GM10847 (cell line): ENCODE data around the gene TMPRSS4.

Experiments used
- POLR2A ChIP-seq: IDR thresholded peaks from 2 replicates; pipeline ENCODE4 v1.6.1; 2011; ENCODE audit not compliant: insufficient read length; ENCODE audit errors: extremely low read depth

Gene TMPRSS4

DNA sequence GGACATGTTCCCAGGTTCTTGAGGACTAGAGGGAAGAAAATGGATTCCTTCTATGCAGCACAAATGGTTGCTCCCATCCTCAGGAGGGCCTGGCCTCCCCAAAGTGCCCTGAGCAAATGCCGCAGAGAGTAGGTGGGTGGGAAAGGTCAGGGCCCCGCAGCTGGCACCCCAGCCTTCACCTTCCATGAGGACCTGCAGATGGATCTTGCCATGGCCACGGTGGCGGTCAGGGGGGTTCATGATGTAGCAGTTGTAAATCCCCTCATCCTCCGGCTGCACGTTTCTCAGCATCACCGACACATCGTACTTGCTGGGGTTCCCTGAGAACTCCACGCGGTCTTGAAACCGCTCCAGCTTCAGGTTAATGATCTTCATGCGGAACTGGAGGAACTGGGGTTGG, 91.0 kb downstream of the TMPRSS4 start:
- no peak for TF ChIP-seq POLR2A

DNA sequence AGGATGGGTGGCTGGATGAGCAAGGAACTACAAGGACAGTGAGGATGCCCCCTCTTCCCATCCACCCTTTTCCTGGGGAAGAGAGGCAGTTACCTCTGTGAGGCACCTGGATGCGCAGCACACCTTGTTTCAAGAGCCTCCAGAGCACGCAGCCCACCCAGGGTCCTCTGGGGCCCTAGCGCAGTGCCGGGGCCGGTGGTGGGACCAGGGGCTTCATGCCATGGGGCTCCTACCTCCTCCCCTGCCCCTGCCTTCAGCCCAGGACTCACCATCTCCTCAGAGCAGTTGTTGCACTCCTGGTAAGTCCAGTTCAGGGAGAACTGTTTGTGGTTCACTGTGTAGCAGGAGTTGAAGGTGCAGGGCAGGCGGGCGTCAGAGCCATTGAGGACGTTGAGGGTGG, 91.4 kb downstream of the TMPRSS4 start:
- no peak for TF ChIP-seq POLR2A

DNA sequence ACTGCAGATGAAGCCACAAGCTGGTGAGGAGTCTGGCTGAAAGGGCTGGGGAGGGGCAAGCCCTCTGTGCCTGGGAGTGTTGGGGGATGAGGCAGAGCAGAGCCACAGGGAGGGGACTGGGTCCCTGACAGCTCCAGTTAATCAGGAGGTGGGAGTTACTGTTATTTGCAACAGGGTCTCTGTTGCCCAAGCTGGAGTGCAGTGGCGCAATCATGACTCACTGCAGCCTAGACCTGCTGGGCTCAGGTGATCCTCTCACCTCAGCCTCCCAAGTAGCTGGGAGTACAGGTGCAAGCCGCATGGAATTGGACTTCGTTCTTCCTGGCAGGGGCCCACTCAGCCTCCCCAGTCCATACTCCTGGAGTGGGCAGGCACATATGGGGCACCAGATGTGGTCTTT, 91.9 kb downstream of the TMPRSS4 start:
- TF ChIP-seq POLR2A, result no peak

DNA sequence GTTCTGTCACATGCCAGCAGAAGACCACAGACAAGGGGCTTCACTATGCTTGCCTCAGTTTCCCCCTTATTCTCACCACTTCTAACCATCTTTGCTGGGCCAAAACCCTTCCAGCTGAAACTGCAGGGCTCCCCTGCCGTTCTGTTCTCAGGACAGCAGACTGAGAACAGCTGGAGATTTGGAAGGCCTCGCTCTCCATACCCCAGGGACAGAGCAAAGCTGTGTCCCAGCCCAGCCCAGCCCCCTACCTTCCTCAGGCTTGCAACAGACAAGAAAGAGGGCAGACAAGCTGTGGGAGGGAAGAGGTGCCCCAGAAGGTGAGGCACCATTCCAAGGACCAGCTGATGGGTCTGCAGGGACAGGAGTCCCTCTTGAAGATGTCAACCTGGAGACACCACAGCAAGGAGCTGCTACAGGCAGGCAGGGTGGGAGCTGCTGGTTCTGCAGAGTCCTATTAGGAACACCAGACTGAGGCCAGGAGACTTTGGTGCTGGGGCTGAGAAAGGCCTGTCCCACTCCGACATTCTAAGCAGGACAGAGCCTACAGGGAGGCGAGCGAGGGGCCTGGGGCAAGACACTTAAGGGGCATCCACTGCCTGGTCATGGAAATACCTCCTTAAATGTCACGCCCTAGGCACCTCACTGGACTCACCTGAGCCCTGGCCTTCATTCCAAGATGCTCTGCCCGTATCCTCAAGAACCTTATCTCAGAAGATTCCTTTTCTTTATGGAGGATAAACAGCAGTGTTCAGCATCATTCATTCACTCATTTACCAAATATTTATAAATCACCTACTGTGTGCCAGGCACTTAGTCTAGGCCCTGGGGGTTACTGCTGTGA, 92.6 kb downstream of the TMPRSS4 start:
- no peak for TF ChIP-seq POLR2A

DNA sequence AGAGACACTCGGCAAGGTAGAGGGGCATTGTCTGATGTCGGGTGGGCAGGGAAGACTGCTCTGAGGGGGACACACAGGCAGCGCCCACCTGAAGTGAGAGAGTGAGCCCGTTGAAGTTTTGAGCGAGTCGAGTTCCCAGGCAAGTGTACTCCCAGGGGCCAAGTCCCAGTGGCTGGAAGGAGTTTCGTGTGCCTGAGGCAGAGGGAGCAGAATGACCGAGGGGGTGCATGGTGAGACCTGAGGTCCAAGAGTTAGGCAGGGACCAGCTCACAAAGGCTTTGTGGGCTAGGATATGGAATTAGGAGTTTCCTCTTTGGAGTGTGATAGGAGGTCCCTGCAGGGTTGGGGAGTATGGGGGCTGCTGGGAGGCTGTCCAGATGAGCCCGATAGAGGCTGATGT, 93.4 kb downstream of the TMPRSS4 start:
- no peak for TF ChIP-seq POLR2A

DNA sequence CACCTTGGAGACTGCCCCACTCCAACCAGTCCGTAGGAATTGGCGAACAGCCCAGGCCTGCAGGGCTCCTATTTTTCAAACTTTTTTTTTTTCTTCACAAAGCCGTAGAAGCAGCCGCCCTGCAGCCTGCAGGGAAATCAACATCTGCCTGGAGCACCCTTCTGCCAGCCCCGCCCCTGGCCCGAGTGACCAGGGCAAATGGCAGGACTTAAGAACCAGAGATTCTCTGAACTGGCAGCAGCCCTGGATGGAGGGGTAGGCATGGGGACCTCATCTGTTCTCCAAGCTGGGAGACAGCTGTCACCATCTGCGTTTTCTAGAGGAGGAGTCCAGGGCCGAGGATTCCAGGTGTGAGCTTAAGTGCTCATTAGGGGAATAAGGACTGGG, 94.0 kb downstream of the TMPRSS4 start:
- no peak for TF ChIP-seq POLR2A
